WTC11 (cell line): ENCODE data around the gene REEP1. TPM values are rescaled to one million over a fixed set of nuclear protein-coding genes. Genes with fewer than 3 reads are reported as not detected.

Experiments
- ATAC-seq: fragments of 200-7000 bp; cut with Tn5 transposase; 2 replicates; pipeline ENCODE4 v1.10.0; 2021; ENCODE audit warnings: mild to moderate bottlenecking, moderate library complexity
- CTCF ChIA-PET: fragments of 300-600 bp; sonication (Branson Sonifier 250); formaldehyde crosslinking; loops from one replicate; lab custom pipeline; 2021; ENCODE audit warnings: antibody characterized with exemption; lab: Charles Lee
- POLR2A ChIA-PET: fragments of 350-600 bp; sonication (Branson Sonifier 250); formaldehyde crosslinking; loops from one replicate; lab custom pipeline; 2021; ENCODE audit warnings: antibody characterized with exemption; lab: Charles Lee
- DNase-seq: peaks from one replicate; pipeline ENCODE4 v3.0.0; 2021; ENCODE audit warnings: low spot score
- H3K27ac Mint-ChIP-seq: 2 replicates; pipeline ENCODE4 v1.8.0; 2021; ENCODE audit warnings: mixed read lengths
- H3K27me3 Mint-ChIP-seq: 2 replicates; pipeline ENCODE4 v1.8.0; 2021; ENCODE audit warnings: low read depth, mild to moderate bottlenecking, moderate library complexity, mixed read lengths
- H3K36me3 Mint-ChIP-seq: 2 replicates; pipeline ENCODE4 v1.8.0; 2021; ENCODE audit warnings: mixed read lengths
- H3K4me1 Mint-ChIP-seq: 2 replicates; pipeline ENCODE4 v1.8.0; 2022; ENCODE audit warnings: mixed read lengths
- H3K4me3 Mint-ChIP-seq: 2 replicates; pipeline ENCODE4 v1.8.0; 2021; ENCODE audit warnings: mild to moderate bottlenecking, moderate library complexity, mixed read lengths
- H3K9me3 Mint-ChIP-seq: 2 replicates; pipeline ENCODE4 v1.8.0; 2021; ENCODE audit warnings: mixed read lengths
- ATF1 ChIP-seq: sonication (generic); formaldehyde crosslinking; IDR thresholded peaks from 2 replicates; pipeline ENCODE4 v1.8.1; 2023; ENCODE audit warnings: mild to moderate bottlenecking, moderate library complexity, missing genetic modification reagents
- CREB1 ChIP-seq: sonication (generic); formaldehyde crosslinking; IDR thresholded peaks from 2 replicates; pipeline ENCODE4 v1.8.0; 2023; ENCODE audit warnings: mild to moderate bottlenecking, missing genetic modification reagents
- ELF4 ChIP-seq: sonication (generic); formaldehyde crosslinking; IDR thresholded peaks from 2 replicates; pipeline ENCODE4 v1.8.1; 2022; ENCODE audit warnings: low read depth, mild to moderate bottlenecking, moderate library complexity, missing genetic modification reagents
- HMGA2 ChIP-seq: fragments of 250-450 bp; sonication (Bioruptor Pico); IDR thresholded peaks from 2 replicates; pipeline ENCODE4 v1.4.0; 2021; ENCODE audit warnings: mild to moderate bottlenecking, moderate library complexity
- NR1H2 ChIP-seq: sonication (generic); formaldehyde crosslinking; IDR thresholded peaks from 2 replicates; pipeline ENCODE4 v1.9.0; 2021; ENCODE audit warnings: mild to moderate bottlenecking, moderate library complexity, missing genetic modification reagents
- NR2C2 ChIP-seq: sonication (generic); formaldehyde crosslinking; IDR thresholded peaks from 2 replicates; pipeline ENCODE4 v1.8.0; 2022; ENCODE audit warnings: mild to moderate bottlenecking, missing genetic modification reagents
- OVOL2 ChIP-seq: fragments of 250-450 bp; sonication (Bioruptor Pico); IDR thresholded peaks from 2 replicates; pipeline ENCODE4 v1.9.0; 2021; ENCODE audit warnings: mild to moderate bottlenecking, borderline replicate concordance
- RORB ChIP-seq: fragments of 250-450 bp; sonication (Bioruptor Pico); IDR thresholded peaks from 2 replicates; pipeline ENCODE4 v1.9.0; 2021; ENCODE audit warnings: mild to moderate bottlenecking
- SP1 ChIP-seq: sonication (generic); formaldehyde crosslinking; conservative IDR thresholded peaks from 2 replicates; pipeline ENCODE4 v1.8.1; 2022; ENCODE audit warnings: missing genetic modification reagents
- ZMAT4 ChIP-seq: fragments of 250-450 bp; sonication (Bioruptor Pico); IDR thresholded peaks from 2 replicates; pipeline ENCODE4 v1.9.0; 2021; ENCODE audit warnings: mild to moderate bottlenecking
- ZNF232 ChIP-seq: sonication (generic); formaldehyde crosslinking; IDR thresholded peaks from 2 replicates; pipeline ENCODE4 v1.8.0; 2022; ENCODE audit warnings: mild to moderate bottlenecking, missing genetic modification reagents
- ZNF671 ChIP-seq: fragments of 250-450 bp; sonication (Bioruptor Pico); IDR thresholded peaks from 2 replicates; pipeline ENCODE4 v1.8.0; 2021; ENCODE audit warnings: mild to moderate bottlenecking
- total RNA-seq: library from RNA; stranded (reverse); gene quantifications from 3 replicates; pipeline ENCODE4 v1.2.3, GENCODE V29; 2021
- TF ChIP-seq, protein P1 (sequence below): fragments of 250-450 bp; sonication (Bioruptor Pico); IDR thresholded peaks from 2 replicates; pipeline ENCODE4 v1.9.0; 2021; ENCODE audit warnings: mild to moderate bottlenecking, borderline replicate concordance
- TF ChIP-seq, protein P2 (sequence below): sonication (generic); formaldehyde crosslinking; IDR thresholded peaks from 2 replicates; pipeline ENCODE4 v1.8.0; 2023; ENCODE audit warnings: mild to moderate bottlenecking, missing genetic modification reagents
- TF ChIP-seq, protein P3 (sequence below): fragments of 250-450 bp; sonication (Bioruptor Pico); IDR thresholded peaks from 2 replicates; pipeline ENCODE4 v1.9.0; 2021; ENCODE audit warnings: mild to moderate bottlenecking
- TF ChIP-seq, protein P4 (sequence below): sonication (generic); formaldehyde crosslinking; IDR thresholded peaks from 2 replicates; pipeline ENCODE4 v1.8.1; 2022; ENCODE audit warnings: low read depth, mild to moderate bottlenecking, moderate library complexity, missing genetic modification reagents, borderline replicate concordance
- TF ChIP-seq, protein P5 (sequence below): fragments of 250-450 bp; sonication (Bioruptor Pico); conservative IDR thresholded peaks from 2 replicates; pipeline ENCODE4 v1.9.0; 2021; ENCODE audit warnings: mild to moderate bottlenecking
- TF ChIP-seq, protein P6 (sequence below): sonication (generic); formaldehyde crosslinking; IDR thresholded peaks from 2 replicates; pipeline ENCODE4 v1.8.1; 2022; ENCODE audit warnings: mild to moderate bottlenecking, moderate library complexity, missing genetic modification reagents
- TF ChIP-seq, protein P7 (sequence below): sonication (generic); formaldehyde crosslinking; IDR thresholded peaks from 2 replicates; pipeline ENCODE4 v1.8.1; 2023; ENCODE audit warnings: mild to moderate bottlenecking, missing genetic modification reagents, moderate library complexity

The REEP1 gene
- total RNA-seq, 1 experiment from 2014 or later = 1.9 TPM

GRCh38 chr2:86341470-86341869 lies 4.0 kb upstream of the REEP1 start:
- TF ChIP-seq CREB1 (no peak), ZNF232 (CRISPR knock-in tag) (no peak), ZMAT4 (CRISPR knock-in tag) (no peak), ELF4 (CRISPR knock-in tag) (no peak), ATF1 (no peak), ZNF671 (no peak), OVOL2 (CRISPR knock-in tag) (no peak), SP1 (no peak), HMGA2 (CRISPR knock-in tag) (no peak), NR1H2 (CRISPR knock-in tag) (no peak), NR2C2 (CRISPR knock-in tag) (no peak), RORB (CRISPR knock-in tag) (no peak)
- TF ChIP-seq, protein P1, sequence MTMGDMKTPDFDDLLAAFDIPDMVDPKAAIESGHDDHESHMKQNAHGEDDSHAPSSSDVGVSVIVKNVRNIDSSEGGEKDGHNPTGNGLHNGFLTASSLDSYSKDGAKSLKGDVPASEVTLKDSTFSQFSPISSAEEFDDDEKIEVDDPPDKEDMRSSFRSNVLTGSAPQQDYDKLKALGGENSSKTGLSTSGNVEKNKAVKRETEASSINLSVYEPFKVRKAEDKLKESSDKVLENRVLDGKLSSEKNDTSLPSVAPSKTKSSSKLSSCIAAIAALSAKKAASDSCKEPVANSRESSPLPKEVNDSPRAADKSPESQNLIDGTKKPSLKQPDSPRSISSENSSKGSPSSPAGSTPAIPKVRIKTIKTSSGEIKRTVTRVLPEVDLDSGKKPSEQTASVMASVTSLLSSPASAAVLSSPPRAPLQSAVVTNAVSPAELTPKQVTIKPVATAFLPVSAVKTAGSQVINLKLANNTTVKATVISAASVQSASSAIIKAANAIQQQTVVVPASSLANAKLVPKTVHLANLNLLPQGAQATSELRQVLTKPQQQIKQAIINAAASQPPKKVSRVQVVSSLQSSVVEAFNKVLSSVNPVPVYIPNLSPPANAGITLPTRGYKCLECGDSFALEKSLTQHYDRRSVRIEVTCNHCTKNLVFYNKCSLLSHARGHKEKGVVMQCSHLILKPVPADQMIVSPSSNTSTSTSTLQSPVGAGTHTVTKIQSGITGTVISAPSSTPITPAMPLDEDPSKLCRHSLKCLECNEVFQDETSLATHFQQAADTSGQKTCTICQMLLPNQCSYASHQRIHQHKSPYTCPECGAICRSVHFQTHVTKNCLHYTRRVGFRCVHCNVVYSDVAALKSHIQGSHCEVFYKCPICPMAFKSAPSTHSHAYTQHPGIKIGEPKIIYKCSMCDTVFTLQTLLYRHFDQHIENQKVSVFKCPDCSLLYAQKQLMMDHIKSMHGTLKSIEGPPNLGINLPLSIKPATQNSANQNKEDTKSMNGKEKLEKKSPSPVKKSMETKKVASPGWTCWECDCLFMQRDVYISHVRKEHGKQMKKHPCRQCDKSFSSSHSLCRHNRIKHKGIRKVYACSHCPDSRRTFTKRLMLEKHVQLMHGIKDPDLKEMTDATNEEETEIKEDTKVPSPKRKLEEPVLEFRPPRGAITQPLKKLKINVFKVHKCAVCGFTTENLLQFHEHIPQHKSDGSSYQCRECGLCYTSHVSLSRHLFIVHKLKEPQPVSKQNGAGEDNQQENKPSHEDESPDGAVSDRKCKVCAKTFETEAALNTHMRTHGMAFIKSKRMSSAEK = no peak
- TF ChIP-seq, protein P2, sequence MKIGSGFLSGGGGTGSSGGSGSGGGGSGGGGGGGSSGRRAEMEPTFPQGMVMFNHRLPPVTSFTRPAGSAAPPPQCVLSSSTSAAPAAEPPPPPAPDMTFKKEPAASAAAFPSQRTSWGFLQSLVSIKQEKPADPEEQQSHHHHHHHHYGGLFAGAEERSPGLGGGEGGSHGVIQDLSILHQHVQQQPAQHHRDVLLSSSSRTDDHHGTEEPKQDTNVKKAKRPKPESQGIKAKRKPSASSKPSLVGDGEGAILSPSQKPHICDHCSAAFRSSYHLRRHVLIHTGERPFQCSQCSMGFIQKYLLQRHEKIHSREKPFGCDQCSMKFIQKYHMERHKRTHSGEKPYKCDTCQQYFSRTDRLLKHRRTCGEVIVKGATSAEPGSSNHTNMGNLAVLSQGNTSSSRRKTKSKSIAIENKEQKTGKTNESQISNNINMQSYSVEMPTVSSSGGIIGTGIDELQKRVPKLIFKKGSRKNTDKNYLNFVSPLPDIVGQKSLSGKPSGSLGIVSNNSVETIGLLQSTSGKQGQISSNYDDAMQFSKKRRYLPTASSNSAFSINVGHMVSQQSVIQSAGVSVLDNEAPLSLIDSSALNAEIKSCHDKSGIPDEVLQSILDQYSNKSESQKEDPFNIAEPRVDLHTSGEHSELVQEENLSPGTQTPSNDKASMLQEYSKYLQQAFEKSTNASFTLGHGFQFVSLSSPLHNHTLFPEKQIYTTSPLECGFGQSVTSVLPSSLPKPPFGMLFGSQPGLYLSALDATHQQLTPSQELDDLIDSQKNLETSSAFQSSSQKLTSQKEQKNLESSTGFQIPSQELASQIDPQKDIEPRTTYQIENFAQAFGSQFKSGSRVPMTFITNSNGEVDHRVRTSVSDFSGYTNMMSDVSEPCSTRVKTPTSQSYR = no peak
- TF ChIP-seq, protein P3, sequence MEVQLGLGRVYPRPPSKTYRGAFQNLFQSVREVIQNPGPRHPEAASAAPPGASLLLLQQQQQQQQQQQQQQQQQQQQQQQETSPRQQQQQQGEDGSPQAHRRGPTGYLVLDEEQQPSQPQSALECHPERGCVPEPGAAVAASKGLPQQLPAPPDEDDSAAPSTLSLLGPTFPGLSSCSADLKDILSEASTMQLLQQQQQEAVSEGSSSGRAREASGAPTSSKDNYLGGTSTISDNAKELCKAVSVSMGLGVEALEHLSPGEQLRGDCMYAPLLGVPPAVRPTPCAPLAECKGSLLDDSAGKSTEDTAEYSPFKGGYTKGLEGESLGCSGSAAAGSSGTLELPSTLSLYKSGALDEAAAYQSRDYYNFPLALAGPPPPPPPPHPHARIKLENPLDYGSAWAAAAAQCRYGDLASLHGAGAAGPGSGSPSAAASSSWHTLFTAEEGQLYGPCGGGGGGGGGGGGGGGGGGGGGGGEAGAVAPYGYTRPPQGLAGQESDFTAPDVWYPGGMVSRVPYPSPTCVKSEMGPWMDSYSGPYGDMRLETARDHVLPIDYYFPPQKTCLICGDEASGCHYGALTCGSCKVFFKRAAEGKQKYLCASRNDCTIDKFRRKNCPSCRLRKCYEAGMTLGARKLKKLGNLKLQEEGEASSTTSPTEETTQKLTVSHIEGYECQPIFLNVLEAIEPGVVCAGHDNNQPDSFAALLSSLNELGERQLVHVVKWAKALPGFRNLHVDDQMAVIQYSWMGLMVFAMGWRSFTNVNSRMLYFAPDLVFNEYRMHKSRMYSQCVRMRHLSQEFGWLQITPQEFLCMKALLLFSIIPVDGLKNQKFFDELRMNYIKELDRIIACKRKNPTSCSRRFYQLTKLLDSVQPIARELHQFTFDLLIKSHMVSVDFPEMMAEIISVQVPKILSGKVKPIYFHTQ (CRISPR knock-in tag) = no peak
- TF ChIP-seq, protein P4, sequence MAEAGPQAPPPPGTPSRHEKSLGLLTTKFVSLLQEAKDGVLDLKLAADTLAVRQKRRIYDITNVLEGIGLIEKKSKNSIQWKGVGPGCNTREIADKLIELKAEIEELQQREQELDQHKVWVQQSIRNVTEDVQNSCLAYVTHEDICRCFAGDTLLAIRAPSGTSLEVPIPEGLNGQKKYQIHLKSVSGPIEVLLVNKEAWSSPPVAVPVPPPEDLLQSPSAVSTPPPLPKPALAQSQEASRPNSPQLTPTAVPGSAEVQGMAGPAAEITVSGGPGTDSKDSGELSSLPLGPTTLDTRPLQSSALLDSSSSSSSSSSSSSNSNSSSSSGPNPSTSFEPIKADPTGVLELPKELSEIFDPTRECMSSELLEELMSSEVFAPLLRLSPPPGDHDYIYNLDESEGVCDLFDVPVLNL (CRISPR knock-in tag) = no peak
- TF ChIP-seq, protein P5, sequence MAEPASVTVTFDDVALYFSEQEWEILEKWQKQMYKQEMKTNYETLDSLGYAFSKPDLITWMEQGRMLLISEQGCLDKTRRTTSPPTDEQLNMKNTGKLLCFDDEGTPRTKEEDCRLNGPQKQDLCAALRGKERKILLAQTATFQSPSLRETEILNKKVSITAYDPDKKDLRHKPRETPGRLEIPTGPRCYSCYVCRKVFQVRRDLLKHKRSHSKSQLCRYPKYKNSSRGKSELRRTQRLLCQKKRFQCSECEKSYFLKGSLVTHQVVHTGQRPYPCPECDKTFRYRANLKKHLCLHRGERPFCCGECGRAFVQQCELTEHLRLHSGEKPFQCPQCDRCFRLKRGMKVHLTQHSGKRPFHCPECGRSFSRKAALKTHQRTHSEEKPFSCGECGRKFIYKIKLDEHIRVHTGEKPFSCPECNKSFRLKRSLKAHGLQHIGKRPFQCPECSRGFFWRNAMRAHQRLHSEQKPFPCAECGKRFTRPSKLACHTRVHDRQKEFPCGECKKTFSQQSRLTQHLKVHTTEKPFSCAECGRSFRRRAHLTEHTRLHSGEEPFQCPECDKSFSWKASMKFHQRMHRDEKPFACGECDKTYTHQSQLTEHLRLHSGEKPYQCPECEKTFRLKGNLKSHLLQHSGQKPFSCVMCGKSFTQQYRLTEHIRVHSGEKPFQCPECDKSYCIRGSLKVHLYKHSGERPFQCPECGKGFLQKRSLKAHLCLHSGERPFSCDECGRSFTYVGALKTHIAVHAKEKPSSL (CRISPR knock-in tag) = no peak
- TF ChIP-seq, protein P6, sequence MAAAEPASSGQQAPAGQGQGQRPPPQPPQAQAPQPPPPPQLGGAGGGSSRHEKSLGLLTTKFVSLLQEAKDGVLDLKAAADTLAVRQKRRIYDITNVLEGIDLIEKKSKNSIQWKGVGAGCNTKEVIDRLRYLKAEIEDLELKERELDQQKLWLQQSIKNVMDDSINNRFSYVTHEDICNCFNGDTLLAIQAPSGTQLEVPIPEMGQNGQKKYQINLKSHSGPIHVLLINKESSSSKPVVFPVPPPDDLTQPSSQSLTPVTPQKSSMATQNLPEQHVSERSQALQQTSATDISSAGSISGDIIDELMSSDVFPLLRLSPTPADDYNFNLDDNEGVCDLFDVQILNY (CRISPR knock-in tag) = no peak
- TF ChIP-seq, protein P7, sequence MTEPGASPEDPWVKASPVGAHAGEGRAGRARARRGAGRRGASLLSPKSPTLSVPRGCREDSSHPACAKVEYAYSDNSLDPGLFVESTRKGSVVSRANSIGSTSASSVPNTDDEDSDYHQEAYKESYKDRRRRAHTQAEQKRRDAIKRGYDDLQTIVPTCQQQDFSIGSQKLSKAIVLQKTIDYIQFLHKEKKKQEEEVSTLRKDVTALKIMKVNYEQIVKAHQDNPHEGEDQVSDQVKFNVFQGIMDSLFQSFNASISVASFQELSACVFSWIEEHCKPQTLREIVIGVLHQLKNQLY (CRISPR knock-in tag) = no peak
- ChIA-PET CTCF (no interaction called here), POLR2A (no interaction called here)
- DNase-seq = no peak
- Mint-ChIP-seq H3K27ac (no peak overlapping the region), H3K36me3 (peaks cover 5% of the 10 kb centered on the region; the same call in 1 of the 2 replicates), H3K4me1 (peaks cover 7% of the 10 kb centered on the region), H3K4me3 (no peak overlapping the region), H3K27me3 (peaks cover 44% of the 10 kb centered on the region), H3K9me3 (peaks cover 22% of the 10 kb centered on the region)
- no peak for ATAC-seq
